ENCODE results near the gene PHLPP1.

- no peak for TF ChIP-seq CTCF (IDR thresholded peaks at IDR 0.05)
- no peak for TF ChIP-seq POLR2A (IDR thresholded peaks at IDR 0.05)
Observed at GRCh38 chr18:62767321-62767720, 52.0 kb downstream of the PHLPP1 start.
